Motor neuron (in vitro differentiated cells): Measurements from ENCODE around the gene PEX14. TPM values are rescaled to one million over a fixed set of nuclear protein-coding genes. Genes with fewer than 3 reads are reported as not detected.
"Not testable (repeated sequence)": the region's sequence is repeated elsewhere in the genome, so short reads cannot be mapped to it uniquely, and the experiment has no call there.

Source experiments
- ATAC-seq, 8 experiments: fragments of 200-7000 bp; cut with Tn5 transposase; replicated peaks in 6 of 8; 2 replicates each; pipeline ENCODE4 v1.8.0; 2021; ENCODE audit warnings: mild to moderate bottlenecking in 8 of 8, moderate library complexity in 8 of 8
- H3K27ac ChIP-seq, 2 donors: fragments of 250-450 bp; sonication (Bioruptor Pico); 2 replicates each; pipeline ENCODE4 v1.9.0; 2021; ENCODE audit warnings: antibody characterized with exemption in 2 of 2, mild to moderate bottlenecking in 2 of 2, moderate library complexity in 1 of 2
- H3K4me1 ChIP-seq, 2 donors: fragments of 250-450 bp; sonication (Bioruptor Pico); replicated peaks in 1 of 2; 2 replicates each; pipeline ENCODE4 v1.6.1; 2021; ENCODE audit warnings: antibody characterized with exemption in 2 of 2, mild to moderate bottlenecking in 2 of 2, moderate library complexity in 1 of 2
- H3K4me3 ChIP-seq, 5 donors: fragments of 250-450 bp; sonication (Bioruptor Pico); 2 replicates each; pipeline ENCODE4 v1.9.0; 2021; ENCODE audit warnings: antibody characterized with exemption in 5 of 5, mild to moderate bottlenecking in 5 of 5, moderate library complexity in 4 of 5
- WGBS, 10 experiments: fragments of 450-650 bp; shearing (Covaris generic); methylation state at CpG; one replicate each; pipeline ENCODE4 v1.0.0; 2022; 5-methylcytosine and 5-hydroxymethylcytosine counted together
- in situ Hi-C, 9 experiments: fragments of 400-800 bp; cut with MboI; loops; one replicate each; pipeline ENCODE4 v1.15.0; 2021; ENCODE audit warnings: low sequenced_read_pairs in 9 of 9, low pct_unique_long_range_greater_than_20kb in 2 of 9; ENCODE audit not compliant: unreplicated experiment in 9 of 9
- total RNA-seq, 8 experiments: library from RNA; unstranded; fragments of 300-600 nt; gene quantifications; 2 replicates each; pipeline versions ENCODE4 v1.2.3 to v1.2.4, GENCODE V29; 2022

Gene PEX14
- total RNA-seq, 8 experiments from 2014 or later = 16.9 to 31.1 (median 23.4) TPM

GRCh38 chr1:10457875-10458274 is 16.9 kb upstream of the PEX14 start:
- Histone ChIP-seq H3K4me1 (peaks cover 0 to 5% of the 10 kb centered on the region in 2 donors), H3K27ac (no peak overlapping the region), H3K4me3 (no peak overlapping the region)
- in situ Hi-C loops = no loop called here
- 0 to 96% (median 92%) methylated on average over 1 to 9 of the region's 9 CpGs; no CpG with 5 or more reads in 1 of the 10 experiments for WGBS, 10 experiments
- peak in 1 of 8 experiments; percentile 44 for ATAC-seq

- H3K27ac ChIP-seq = no peak overlapping the region
- peak; percentile 40 to 92 (median 70) for ATAC-seq
- WGBS, 10 experiments = 0 to 67% (median 59%) methylated on average over 1 to 3 of the region's 3 CpGs; no CpG with 5 or more reads in 3 of the 10 experiments
- no peak overlapping the region for H3K4me3 ChIP-seq
- in situ Hi-C loops = no loop called here
- peaks cover 0 to 5% of the 10 kb centered on the region in 2 donors for H3K4me1 ChIP-seq
Observed at GRCh38 chr1:10459184-10459583, 15.6 kb upstream of the PEX14 start.

GRCh38 chr1:10467078-10467477 is 7.7 kb upstream of the PEX14 start:
- Histone ChIP-seq H3K4me3 (no peak overlapping the region), H3K27ac (no peak overlapping the region), H3K4me1 (peaks cover 5 to 7% of the 10 kb centered on the region in 2 donors)
- WGBS, 10 experiments = 69 to 100% (median 100%) methylated on average over 1 to 2 of the region's 2 CpGs; no CpG with 5 or more reads in 1 of the 10 experiments
- in situ Hi-C loops = no loop called here
- ATAC-seq = no peak

- ATAC-seq = no peak
- H3K4me3 ChIP-seq = no peak overlapping the region
- in situ Hi-C loops = no loop called here
- WGBS, 10 experiments = 81 to 100% (median 94%) methylated on average over 1 to 4 of the region's 4 CpGs; no CpG with 5 or more reads in 2 of the 10 experiments
- H3K4me1 ChIP-seq = peaks cover 7% of the 10 kb centered on the region in 2 donors
- H3K27ac ChIP-seq = no peak overlapping the region
Observed at GRCh38 chr1:10470043-10470442, 4.7 kb upstream of the PEX14 start.

- H3K4me1 ChIP-seq = peaks cover 12 to 13% of the 10 kb centered on the region in 2 donors
- peak overlapping the region; percentile 51 to 83 (median 68) for H3K4me3 ChIP-seq
- H3K27ac ChIP-seq = peak overlapping the region; percentile 1 to 13
- in situ Hi-C loops = no loop called here
- 0 to 75% (median 20%) methylated on average over 1 to 21 of the region's 23 CpGs; no CpG with 5 or more reads in 1 of the 10 experiments for WGBS, 10 experiments
- peak in 3 of 8 experiments; percentile 0 to 14 (median 7) for ATAC-seq
Observed at GRCh38 chr1:10471411-10472219, 3.1 kb upstream of the PEX14 start.

- peaks cover 12 to 13% of the 10 kb centered on the region in 2 donors for H3K4me1 ChIP-seq
- H3K27ac ChIP-seq = peak within 1 kb of the TSS; percentile 1 to 13
- WGBS, 10 experiments = 0 to 17% (median 2%) methylated on average over 6 to 36 of the region's 59 CpGs
- peak; percentile 73 to 86 (median 78) for ATAC-seq
- in situ Hi-C loops = no loop called here
- H3K4me3 ChIP-seq = peak within 1 kb of the TSS; percentile 51 to 83 (median 68)
Observed at GRCh38 chr1:10472220-10473144, 2.3 kb upstream of the PEX14 start, which contains the start of gene DFFA. Gene DFFA, minus strand, starts transcription at chr1:10472529. Its CDS starts 71 bp downstream, at chr1:10472458.

- WGBS, 10 experiments = 59 to 100% (median 89%) methylated on average over 6 to 23 of the region's 23 CpGs
- in situ Hi-C loops = no loop called here
- H3K27ac ChIP-seq = no peak overlapping the region
- ATAC-seq = no peak
- H3K4me3 ChIP-seq = no peak overlapping the region
- peaks cover 12 to 13% of the 10 kb centered on the region in 2 donors for H3K4me1 ChIP-seq
Observed at GRCh38 chr1:10473145-10473765, 1.5 kb upstream of the PEX14 start.

- in situ Hi-C loops, ATAC-seq, H3K27ac ChIP-seq: not testable (repeated sequence)
- Histone ChIP-seq H3K4me1 (peaks cover 12 to 13% of the 10 kb centered on the region in 2 donors), H3K4me3 (peak overlapping the region; percentile 74 to 95 (median 79))
- 33 to 97% (median 90%) methylated on average over 1 to 10 of the region's 10 CpGs; no CpG with 5 or more reads in 2 of the 10 experiments for WGBS, 10 experiments
Observed at GRCh38 chr1:10474309-10474612, 489 bp upstream of the PEX14 start.

GRCh38 chr1:10475510-10475909 is 760 bp downstream of the PEX14 start:
- no peak for ATAC-seq

GRCh38 chr1:10479296-10479695 is 4.5 kb downstream of the PEX14 start:
- no peak for ATAC-seq
- no peak overlapping the region for H3K27ac ChIP-seq
- 71 to 92% (median 80%) methylated on average over 2 to 8 of the region's 8 CpGs; no CpG with 5 or more reads in 1 of the 10 experiments for WGBS, 10 experiments
- H3K4me1 ChIP-seq = peaks cover 5 to 6% of the 10 kb centered on the region in 2 donors
- no peak overlapping the region for H3K4me3 ChIP-seq
- in situ Hi-C loops = no loop called here

More at GRCh38 chr1:10475510-10475909, 760 bp downstream of the PEX14 start:
- H3K4me3 ChIP-seq = peak overlapping the region; percentile 74 to 95 (median 79)
- in situ Hi-C loops = no loop called here
- peaks cover 12 to 13% of the 10 kb centered on the region in 2 donors for H3K4me1 ChIP-seq
- H3K27ac ChIP-seq = peak overlapping the region; percentile 81 to 87
- WGBS, 10 experiments = 0 to 10% (median 2%) methylated on average over 1 to 13 of the region's 13 CpGs; no CpG with 5 or more reads in 2 of the 10 experiments

GRCh38 chr1:10480614-10481013 is 5.9 kb downstream of the PEX14 start:
- in situ Hi-C loops = no loop called here
- peaks cover 5 to 6% of the 10 kb centered on the region in 2 donors for H3K4me1 ChIP-seq
- no peak overlapping the region for H3K27ac ChIP-seq
- 89 to 100% (median 96%) methylated on average over 1 to 2 of the region's 2 CpGs; no CpG with 5 or more reads in 3 of the 10 experiments for WGBS, 10 experiments
- no peak overlapping the region for H3K4me3 ChIP-seq
- no peak for ATAC-seq

- Histone ChIP-seq H3K4me1 (peaks cover 3% of the 10 kb centered on the region in 2 donors), H3K27ac (no peak overlapping the region), H3K4me3 (no peak overlapping the region)
- no peak for ATAC-seq
- WGBS, 10 experiments = 83 to 100% (median 100%) methylated on average over 1 to 6 of the region's 6 CpGs; no CpG with 5 or more reads in 1 of the 10 experiments
- in situ Hi-C loops = no loop called here
Observed at GRCh38 chr1:10484521-10484920, 9.8 kb downstream of the PEX14 start.
